ENCODE results near the gene KRT4. TPM values are rescaled to one million over a fixed set of nuclear protein-coding genes. Genes with fewer than 3 reads are reported as not detected.

The KRT4 gene
- total and polyA plus RNA-seq, 2 donors (not counting 3 experiments of a cell fraction or from before 2014, with no cell fraction given) = not detected

- no peaks in the 10 kb centered on the region for H3K36me3 ChIP-seq (ENCODE audit: control insufficient read depth in 2 of 2, extremely low read depth in 1 of 2, insufficient read depth in 2 of 2, low read length in 2 of 2)
- dilution Hi-C loops (cut with MboI; ENCODE audit: extremely low pct_ligation_motif_present, low sequenced_read_pairs) = no loop called here
- FAIRE-seq = no peak
Observed at GRCh38 chr12:52824741-52825410, 11.0 kb upstream of the KRT4 start.

More at GRCh38 chr12:52824741-52825410, 11.0 kb upstream of the KRT4 start:
- Histone ChIP-seq H3K9me3 (replicated peaks; ENCODE audit: control insufficient read depth, insufficient read depth, low read length) (no peaks in the 10 kb centered on the region), H3K9ac (replicated peaks; ENCODE audit: extremely low read depth, insufficient read depth, low read length) (no peak overlapping the region), H3K27ac (ENCODE audit: insufficient read depth, low read depth, low read length) (no peak overlapping the region), H3K4me3 (replicated peaks in 1 of 3; ENCODE audit: insufficient read depth in 1 of 3, low read depth in 1 of 3, low read length in 3 of 3) (no peak overlapping the region), H3K4me2 (ENCODE audit: insufficient read depth, low read length) (no peak overlapping the region), H3K4me1 (ENCODE audit: control insufficient read depth, extremely low read depth, insufficient read depth, low read length) (no peaks in the 10 kb centered on the region), H3K27me3 (ENCODE audit: control insufficient read depth in 2 of 2, insufficient read depth in 2 of 2, low read length in 2 of 2) (peaks cover 0 to 2% of the 10 kb centered on the region in 2 experiments), H3K79me2 (ENCODE audit: control insufficient read depth, insufficient read depth, low read length) (no peaks in the 10 kb centered on the region), H3K9me1 (replicated peaks; ENCODE audit: control insufficient read depth, extremely low read depth, insufficient read depth, low read length) (no peaks in the 10 kb centered on the region), H2AFZ (ENCODE audit: low read depth, low read length) (no peak overlapping the region), H4K20me1 (replicated peaks; ENCODE audit: control insufficient read depth, extremely low read depth, insufficient read depth, low read length) (no peaks in the 10 kb centered on the region)
- no peak for DNase-seq (ENCODE audit: low read depth, low spot score)
- ChIA-PET POLR2A (no interaction called here), CTCF (interaction anchor here (0.8 kb wide), 1 partner anchor 49 kb away, joined by 3 read pairs; no protein-coding TSS in a partner anchor)
- BruUV-seq (replicated peaks) = no TSS peak
- intact Hi-C loops (cut with micrococcal nuclease) = loop anchor here (5.0 kb wide), 1 partner anchor 533 kb away; the partner anchor contains the start of gene KRT81
- TF ChIP-seq FOS (IDR thresholded peaks at IDR 0.05; ENCODE audit: borderline replicate concordance, insufficient read depth, low read length) (no peak), EZH2 (IDR thresholded peaks at IDR 0.05; ENCODE audit: borderline replicate concordance, low read depth, low read length, severe bottlenecking) (no peak), MYC (IDR thresholded peaks at IDR 0.05; ENCODE audit: low read depth, low read length) (no peak), GATA2 (IDR thresholded peaks at IDR 0.05; ENCODE audit: insufficient read depth, insufficient read length, low read depth, low read length) (no peak), CTCF (IDR thresholded peaks at IDR 0.05; ENCODE audit: extremely low read depth in 1 of 2, insufficient read depth in 1 of 2, low read depth in 1 of 2, low read length in 2 of 2) (no peak)
